GM23248 (cell line): ENCODE results near the gene METTL21C. TPM values are rescaled to one million over a fixed set of nuclear protein-coding genes. Genes with fewer than 3 reads are reported as not detected.

ENCODE experiments used
- DNase-seq: peaks from one replicate; pipeline ENCODE4 v3.0.0-alpha.2; 2015
- H2AFZ ChIP-seq: fragments of 200-600 bp; sonication (generic); 2 replicates; pipeline ENCODE4 v1.6.1; 2016; ENCODE audit warnings: antibody characterized with exemption
- H3F3A ChIP-seq: fragments of 200-600 bp; sonication (generic); 2 replicates; pipeline ENCODE4 v1.6.1; 2016; ENCODE audit warnings: mild to moderate bottlenecking, antibody characterized with exemption, mixed run types; ENCODE audit not compliant: insufficient read depth
- H3K27ac ChIP-seq: fragments of 200-600 bp; sonication (generic); 2 replicates; pipeline ENCODE4 v1.5.1; 2016; ENCODE audit warnings: mild to moderate bottlenecking
- H3K27me3 ChIP-seq: fragments of 200-600 bp; sonication (generic); replicated peaks from 2 replicates; pipeline ENCODE4 v1.6.1; 2016; ENCODE audit warnings: mild to moderate bottlenecking; ENCODE audit not compliant: insufficient read depth
- H3K36me3 ChIP-seq: fragments of 200-600 bp; sonication (generic); 2 replicates; pipeline ENCODE4 v1.6.1; 2016; ENCODE audit warnings: low read depth, mild to moderate bottlenecking
- H3K4me1 ChIP-seq: fragments of 200-600 bp; sonication (generic); 2 replicates; pipeline ENCODE4 v1.6.1; 2016; ENCODE audit warnings: mild to moderate bottlenecking; ENCODE audit not compliant: insufficient read depth
- H3K4me2 ChIP-seq: fragments of 200-600 bp; sonication (generic); one replicate; pipeline ENCODE4 v1.6.1; 2016; ENCODE audit warnings: mild to moderate bottlenecking; ENCODE audit not compliant: unreplicated experiment
- H3K4me3 ChIP-seq: fragments of 200-600 bp; sonication (generic); 2 replicates; pipeline ENCODE4 v1.5.1; 2016; ENCODE audit warnings: mild to moderate bottlenecking
- H3K79me2 ChIP-seq: fragments of 200-600 bp; sonication (generic); 2 replicates; pipeline ENCODE4 v1.6.1; 2016; ENCODE audit warnings: mild to moderate bottlenecking; ENCODE audit not compliant: insufficient read depth
- H3K9ac ChIP-seq: fragments of 200-600 bp; sonication (generic); 2 replicates; pipeline ENCODE4 v1.6.1; 2016; ENCODE audit warnings: mild to moderate bottlenecking
- H3K9me2 ChIP-seq: fragments of 200-600 bp; sonication (generic); 2 replicates; pipeline ENCODE4 v1.6.1; 2016; ENCODE audit warnings: mixed run types, mild to moderate bottlenecking, moderate library complexity; ENCODE audit not compliant: insufficient read depth
- H3K9me3 ChIP-seq: fragments of 200-600 bp; sonication (generic); one replicate; pipeline ENCODE4 v1.6.1; 2017; ENCODE audit warnings: low read depth
- H4K20me1 ChIP-seq: fragments of 200-600 bp; sonication (generic); 2 replicates; pipeline ENCODE4 v1.6.0; 2016; ENCODE audit not compliant: insufficient read depth
- EZH2 ChIP-seq: fragments of 200-600 bp; sonication (generic); IDR thresholded peaks from 2 replicates; pipeline ENCODE4 v1.6.1; 2018; ENCODE audit warnings: antibody characterized with exemption, mild to moderate bottlenecking; ENCODE audit not compliant: insufficient read depth, poor library complexity, severe bottlenecking
- EZH2phosphoT487 ChIP-seq: fragments of 200-600 bp; sonication (generic); IDR thresholded peaks from 2 replicates; pipeline ENCODE4 v1.6.1; 2018; ENCODE audit warnings: antibody characterized with exemption, moderate library complexity, mild to moderate bottlenecking, low read depth; ENCODE audit not compliant: insufficient read depth
- whole genome bisulfite sequencing, 2 experiments: methylation state at CpG; one replicate each; pipeline ENCODE4 v1.1.6; 2015 to 2017; ENCODE audit warnings: low lambda C conversion rate in 2 of 2, low coverage in 1 of 2; ENCODE audit errors: missing lambda C conversion rate in 2 of 2; 5-methylcytosine and 5-hydroxymethylcytosine counted together
- in situ Hi-C: fragments of 300-500 bp; cut with MboI; formaldehyde crosslinking; loops from 2 replicates; pipeline ENCODE4 v1.15.0; 2020
- polyA plus RNA-seq: library from polyadenylated mRNA; unstranded; fragments of >200 nt; fragmentation: Nextera tagmentation; extraction: Ambion mirVana; gene quantifications from 2 replicates; pipeline ENCODE4 v1.2.1, GENCODE V29; 2016
- total RNA-seq: library from RNA; depleted of rRNA; stranded (reverse); fragments of >200 nt; shearing (Covaris generic); gene quantifications from 2 replicates; pipeline ENCODE4 v1.2.3, GENCODE V29; 2014

The METTL21C gene
- total and polyA plus RNA-seq, 2 experiments from 2014 or later = not detected

- Histone ChIP-seq H3K36me3 (no peaks in the 10 kb centered on the region), H2AFZ (no peak overlapping the region), H3K79me2 (no peaks in the 10 kb centered on the region), H3F3A (no peaks in the 10 kb centered on the region), H3K9me2 (0 out of 2 replicates have a peak, but pooled peaks cover 3% of the 10 kb centered on the region), H3K9ac (no peak overlapping the region), H3K4me3 (no peak overlapping the region), H3K9me3 (no peaks in the 10 kb centered on the region), H3K4me1 (no peaks in the 10 kb centered on the region), H3K27ac (no peak overlapping the region), H3K4me2 (no peak overlapping the region), H3K27me3 (peaks cover 6% of the 10 kb centered on the region; the same call in 1 of the 2 replicates), H4K20me1 (no peaks in the 10 kb centered on the region)
- no peak for DNase-seq
- TF ChIP-seq EZH2 = no peak
- TF ChIP-seq EZH2phosphoT487 = no peak
- in situ Hi-C loops = no loop called here
- 80 to 81% methylated on average over 7 of the region's 7 CpGs for WGBS, 2 experiments
Observed at GRCh38 chr13:102687520-102687919, 7.3 kb downstream of the METTL21C start.

GRCh38 chr13:102686024-102686423 lies 8.8 kb downstream of the METTL21C start:
- no peak overlapping the region for H3K4me2 ChIP-seq
- in situ Hi-C loops = no loop called here
- no peaks in the 10 kb centered on the region for H3K79me2 ChIP-seq
- 85 to 86% methylated on average over 3 of the region's 3 CpGs for WGBS, 2 experiments
- H4K20me1 ChIP-seq = no peaks in the 10 kb centered on the region
- H2AFZ ChIP-seq = no peak overlapping the region
- H3K36me3 ChIP-seq = no peaks in the 10 kb centered on the region
- H3K9ac ChIP-seq = no peak overlapping the region
- H3K27ac ChIP-seq = no peak overlapping the region
- H3K9me3 ChIP-seq = no peaks in the 10 kb centered on the region
- peaks cover 6% of the 10 kb centered on the region; the same call in 1 of the 2 replicates for H3K27me3 ChIP-seq
- TF ChIP-seq EZH2 (no peak), EZH2phosphoT487 (no peak)
- no peaks in the 10 kb centered on the region for H3K4me1 ChIP-seq
- H3K4me3 ChIP-seq = no peak overlapping the region
- DNase-seq = no peak
- 0 out of 2 replicates have a peak, but pooled peaks cover 3% of the 10 kb centered on the region for H3K9me2 ChIP-seq
- peaks cover 4% of the 10 kb centered on the region; the same call in 1 of the 2 replicates for H3F3A ChIP-seq

GRCh38 chr13:102683637-102684036 lies 11.2 kb downstream of the METTL21C start:
- no peaks in the 10 kb centered on the region for H3K9me3 ChIP-seq
- peaks cover 6% of the 10 kb centered on the region; the same call in 1 of the 2 replicates for H3K27me3 ChIP-seq
- no peak for TF ChIP-seq EZH2phosphoT487
- no peak for TF ChIP-seq EZH2
- H3K36me3 ChIP-seq = peaks cover 17% of the 10 kb centered on the region
- 24 to 30% methylated on average over 2 of the region's 2 CpGs for WGBS, 2 experiments
- no peaks in the 10 kb centered on the region for H3K79me2 ChIP-seq
- DNase-seq = no peak
- peaks cover 9% of the 10 kb centered on the region; the same call in 1 of the 2 replicates for H3F3A ChIP-seq
- no peaks in the 10 kb centered on the region for H4K20me1 ChIP-seq
- in situ Hi-C loops = no loop called here
- H3K4me3 ChIP-seq = no peak overlapping the region
- no peak overlapping the region for H3K27ac ChIP-seq
- H3K9me2 ChIP-seq = 0 out of 2 replicates have a peak, but pooled peaks cover 3% of the 10 kb centered on the region
- no peak overlapping the region for H3K4me2 ChIP-seq
- no peak overlapping the region for H2AFZ ChIP-seq
- H3K9ac ChIP-seq = no peak overlapping the region
- no peaks in the 10 kb centered on the region for H3K4me1 ChIP-seq

GRCh38 chr13:102682727-102683126 lies 12.1 kb downstream of the METTL21C start:
- TF ChIP-seq EZH2phosphoT487 (no peak), EZH2 (no peak)
- Histone ChIP-seq H3K36me3 (peaks cover 24% of the 10 kb centered on the region), H3K4me1 (no peaks in the 10 kb centered on the region), H3F3A (peaks cover 9% of the 10 kb centered on the region; the same call in 1 of the 2 replicates), H3K27ac (no peak overlapping the region), H3K4me2 (no peak overlapping the region), H3K27me3 (no peaks in the 10 kb centered on the region), H3K79me2 (no peaks in the 10 kb centered on the region), H3K9me3 (no peaks in the 10 kb centered on the region), H3K4me3 (no peak overlapping the region), H2AFZ (no peak overlapping the region), H4K20me1 (no peaks in the 10 kb centered on the region), H3K9me2 (0 out of 2 replicates have a peak, but pooled peaks cover 3% of the 10 kb centered on the region), H3K9ac (no peak overlapping the region)
- in situ Hi-C loops = no loop called here
- WGBS, 2 experiments = 69 to 70% methylated on average over 3 of the region's 3 CpGs
- no peak for DNase-seq

GRCh38 chr13:102682211-102682610 lies 12.6 kb downstream of the METTL21C start:
- Histone ChIP-seq H3K27me3 (no peaks in the 10 kb centered on the region), H4K20me1 (no peaks in the 10 kb centered on the region), H3K9ac (no peak overlapping the region), H2AFZ (no peak overlapping the region), H3K4me1 (no peaks in the 10 kb centered on the region), H3K4me2 (no peak overlapping the region), H3F3A (peaks cover 9% of the 10 kb centered on the region; the same call in 1 of the 2 replicates), H3K36me3 (peaks cover 30% of the 10 kb centered on the region), H3K79me2 (no peaks in the 10 kb centered on the region), H3K27ac (no peak overlapping the region), H3K9me3 (no peaks in the 10 kb centered on the region), H3K9me2 (0 out of 2 replicates have a peak, but pooled peaks cover 3% of the 10 kb centered on the region), H3K4me3 (no peak overlapping the region)
- in situ Hi-C loops = no loop called here
- no peak for TF ChIP-seq EZH2
- TF ChIP-seq EZH2phosphoT487 = no peak
- WGBS, 2 experiments = 51 to 52% methylated on average over 4 of the region's 4 CpGs
- no peak for DNase-seq
